Adipose tissue (tissue), 3 donors: ENCODE measurements around the gene NPHS1. TPM values are rescaled to one million over a fixed set of nuclear protein-coding genes. Genes with fewer than 3 reads are reported as not detected.
"Not testable (repeated sequence)": the region's sequence is repeated elsewhere in the genome, so short reads cannot be mapped to it uniquely, and the experiment has no call there.

Experiments used
- H3K27ac ChIP-seq: one replicate; pipeline ENCODE4 v1.5.1; 2013; ENCODE audit warnings: low read depth, low read length
- WGBS, 3 donors: extraction: QIAGEN DNeasy Blood & Tissue Kit; methylation state at CpG; one replicate each; pipeline ENCODE4 v1.1.7; 2013; 5-methylcytosine and 5-hydroxymethylcytosine counted together
- polyA plus RNA-seq, 3 donors: library from polyadenylated mRNA; stranded (reverse); fragments of 200-250 nt; gene quantifications; one replicate each; pipeline ENCODE4 v1.2.3, GENCODE V29; 2013
- donor health status: healthy with polysubstance abuse.
- donor health status: Bipolar disorder and iron deficiency.
- donor health status: healthy.

Gene NPHS1
- polyA plus RNA-seq, 3 donors = 0.42 to 13.6 TPM; not detected in 1

- H3K27ac ChIP-seq = not testable (repeated sequence)
- 81 to 96% (median 94%) methylated on average over 1 of the region's 1 CpG for WGBS, 3 donors
Measured at GRCh38 chr19:35795564-35795963, 56.7 kb downstream of the NPHS1 start.

- H3K27ac ChIP-seq = no peak overlapping the region
Measured at GRCh38 chr19:35793381-35794165, 58.7 kb downstream of the NPHS1 start.

GRCh38 chr19:35792888-35793287, 59.4 kb downstream of the NPHS1 start:
- no peak overlapping the region for H3K27ac ChIP-seq
- 74 to 90% (median 79%) methylated on average over 8 of the region's 8 CpGs for WGBS, 3 donors

More at GRCh38 chr19:35793381-35794165, 58.7 kb downstream of the NPHS1 start:
- WGBS, 3 donors = 62 to 87% (median 72%) methylated on average over 7 of the region's 7 CpGs

GRCh38 chr19:35792312-35792711, 60.0 kb downstream of the NPHS1 start:
- H3K27ac ChIP-seq = no peak overlapping the region

GRCh38 chr19:35791814-35792279, 60.5 kb downstream of the NPHS1 start:
- 84 to 90% (median 88%) methylated on average over 6 to 9 of the region's 9 CpGs for WGBS, 3 donors
- H3K27ac ChIP-seq = no peak overlapping the region

More at GRCh38 chr19:35792312-35792711, 60.0 kb downstream of the NPHS1 start:
- WGBS, 3 donors = 86 to 90% (median 88%) methylated on average over 14 to 15 of the region's 15 CpGs

GRCh38 chr19:35790981-35791813, 61.1 kb downstream of the NPHS1 start:
- WGBS, 3 donors = 45 to 76% (median 66%) methylated on average over 20 of the region's 20 CpGs

GRCh38 chr19:35789978-35790944, 62.0 kb downstream of the NPHS1 start:
- 85 to 93% (median 85%) methylated on average over 17 to 19 of the region's 19 CpGs for WGBS, 3 donors
- H3K27ac ChIP-seq = no peak overlapping the region

More at GRCh38 chr19:35790981-35791813, 61.1 kb downstream of the NPHS1 start:
- H3K27ac ChIP-seq = no peak overlapping the region

GRCh38 chr19:35789195-35789977, 62.9 kb downstream of the NPHS1 start:
- no peak overlapping the region for H3K27ac ChIP-seq
- WGBS, 3 donors = 85 to 90% (median 88%) methylated on average over 11 of the region's 11 CpGs

GRCh38 chr19:35788205-35788960, 63.9 kb downstream of the NPHS1 start:
- 82 to 85% (median 83%) methylated on average over 12 of the region's 12 CpGs for WGBS, 3 donors
- H3K27ac ChIP-seq = no peak overlapping the region

- no peak overlapping the region for H3K27ac ChIP-seq
- WGBS, 3 donors = 94 to 96% (median 96%) methylated on average over 12 to 15 of the region's 15 CpGs
Measured at GRCh38 chr19:35787227-35787799, 65.0 kb downstream of the NPHS1 start.

GRCh38 chr19:35786299-35787160, 65.8 kb downstream of the NPHS1 start:
- WGBS, 3 donors = 87 to 91% (median 89%) methylated on average over 24 to 31 of the region's 31 CpGs
- no peak overlapping the region for H3K27ac ChIP-seq

GRCh38 chr19:35785339-35785627, 67.0 kb downstream of the NPHS1 start:
- no peak overlapping the region for H3K27ac ChIP-seq
- 90 to 94% (median 91%) methylated on average over 10 of the region's 10 CpGs for WGBS, 3 donors

- 81 to 87% (median 86%) methylated on average over 26 to 45 of the region's 45 CpGs for WGBS, 3 donors
- no peak overlapping the region for H3K27ac ChIP-seq
Measured at GRCh38 chr19:35784503-35785338, 67.6 kb downstream of the NPHS1 start.

- WGBS, 3 donors = 85 to 92% (median 89%) methylated on average over 16 to 28 of the region's 28 CpGs
- no peak overlapping the region for H3K27ac ChIP-seq
Measured at GRCh38 chr19:35783469-35784434, 68.6 kb downstream of the NPHS1 start.
